B cell (primary cell): Measurements from ENCODE around the gene ZNF503. TPM values are rescaled to one million over a fixed set of nuclear protein-coding genes. Genes with fewer than 3 reads are reported as not detected.

Experiments used
- ATAC-seq: fragments of 200-7000 bp; cut with Tn5 transposase; one replicate; pipeline ENCODE4 v1.10.0; 2021; ENCODE audit warnings: low read depth, mild to moderate bottlenecking, moderate number of reproducible peaks, moderate library complexity
- CTCF ChIA-PET: fragments of 350-600 bp; sonication (Branson Sonifier 250); formaldehyde crosslinking; loops from one replicate; lab custom pipeline; 2021; ENCODE audit warnings: antibody characterized with exemption, inconsistent platforms; lab: Charles Lee
- POLR2A ChIA-PET: fragments of 350-600 bp; sonication (Branson Sonifier 250); formaldehyde crosslinking; loops from one replicate; lab custom pipeline; 2021; ENCODE audit warnings: antibody characterized with exemption; lab: Charles Lee
- DNase-seq: peaks from one replicate; pipeline ENCODE4 v3.0.0; 2013
- H2AFZ ChIP-seq: 2 replicates; pipeline ENCODE4 v1.6.1; 2012; ENCODE audit warnings: mild to moderate bottlenecking, low read depth, low read length; ENCODE audit not compliant: insufficient read depth, poor library complexity, severe bottlenecking
- H3K27ac ChIP-seq, 2 donors: 1 replicate in 1 of 2; 2 replicates in 1 of 2; pipeline ENCODE4 v1.5.1; 2012 to 2013; ENCODE audit warnings: low read length in 2 of 2, mild to moderate bottlenecking in 2 of 2, moderate library complexity in 1 of 2
- H3K27me3 ChIP-seq, 4 experiments: fragments of 200-600 bp in 1 of 4; sonication (generic) in 1 of 4; replicated peaks in 1 of 4; 1 replicate in 2 of 4; 2 replicates in 2 of 4; pipeline versions ENCODE4 v1.6.1 to v1.7.0; 2013 to 2016; ENCODE audit warnings: low read length in 3 of 4, mild to moderate bottlenecking in 2 of 4, mixed read lengths in 1 of 4, moderate library complexity in 1 of 4; ENCODE audit not compliant: insufficient read depth in 4 of 4, control insufficient read depth in 3 of 4; ENCODE audit errors: control extremely low read depth in 1 of 4
- H3K36me3 ChIP-seq, 2 experiments: replicated peaks in 1 of 2; 1 replicate in 1 of 2; 2 replicates in 1 of 2; pipeline versions ENCODE4 v1.6.1 to v1.7.1; 2013; ENCODE audit warnings: low read length in 1 of 2; ENCODE audit not compliant: insufficient read depth in 2 of 2, control insufficient read depth in 1 of 2; ENCODE audit errors: control extremely low read depth in 1 of 2, extremely low read depth in 1 of 2
- H3K4me1 ChIP-seq, 2 donors: fragments of 200-600 bp in 1 of 2; sonication (generic) in 1 of 2; 1 replicate in 1 of 2; 2 replicates in 1 of 2; pipeline versions ENCODE4 v1.5.1 to v1.6.1; 2013 to 2017; ENCODE audit warnings: low read length in 2 of 2; ENCODE audit not compliant: control insufficient read depth in 2 of 2, insufficient read depth in 2 of 2
- H3K4me2 ChIP-seq: replicated peaks from 2 replicates; pipeline ENCODE3; 2012; ENCODE audit warnings: mild to moderate bottlenecking, low read depth, low read length; ENCODE audit not compliant: poor library complexity, severe bottlenecking
- H3K4me3 ChIP-seq, 5 experiments: fragments of 200-600 bp in 1 of 5; sonication (generic) in 1 of 5; 1 replicate in 3 of 5; 2 replicates in 2 of 5; pipeline versions ENCODE4 v1.5.1 to v1.7.0; 2011 to 2016; ENCODE audit warnings: low read length in 4 of 5, mild to moderate bottlenecking in 4 of 5, low read depth in 2 of 5, control low read depth in 1 of 5, moderate library complexity in 1 of 5; ENCODE audit not compliant: insufficient read depth in 1 of 5; ENCODE audit errors: control extremely low read depth in 1 of 5, extremely low read depth in 1 of 5
- H3K79me2 ChIP-seq: fragments of 200-600 bp; sonication (generic); one replicate; pipeline ENCODE4 v1.6.0; 2016; ENCODE audit warnings: low read length; ENCODE audit not compliant: control insufficient read depth, insufficient read depth
- H3K9ac ChIP-seq: fragments of 200-600 bp; sonication (generic); 2 replicates; pipeline ENCODE4 v1.6.1; 2017; ENCODE audit warnings: mild to moderate bottlenecking, low read length, moderate library complexity
- H3K9me3 ChIP-seq, 3 donors: one replicate each; pipeline versions ENCODE4 v1.6.1 to v1.7.1; 2013; ENCODE audit warnings: low read length in 2 of 3; ENCODE audit not compliant: control insufficient read depth in 2 of 3, insufficient read depth in 1 of 3; ENCODE audit errors: control extremely low read depth in 1 of 3
- H4K20me1 ChIP-seq: 2 replicates; pipeline ENCODE4 v1.6.0; 2012; ENCODE audit warnings: mild to moderate bottlenecking, low read length; ENCODE audit not compliant: insufficient read depth, control insufficient read depth, poor library complexity, severe bottlenecking
- H3K27ac Mint-ChIP-seq: one replicate; pipeline ENCODE4 v1.8.0; 2021; ENCODE audit warnings: mixed read lengths
- H3K27me3 Mint-ChIP-seq: one replicate; pipeline ENCODE4 v1.8.0; 2021; ENCODE audit warnings: mixed read lengths
- H3K4me1 Mint-ChIP-seq: one replicate; pipeline ENCODE4 v1.8.0; 2021; ENCODE audit warnings: mixed read lengths
- H3K4me3 Mint-ChIP-seq: one replicate; pipeline ENCODE4 v1.8.0; 2021; ENCODE audit warnings: mixed read lengths
- H3K9me3 Mint-ChIP-seq: one replicate; pipeline ENCODE4 v1.8.0; 2022; ENCODE audit warnings: mixed read lengths; ENCODE audit not compliant: insufficient read depth
- EZH2 ChIP-seq: IDR thresholded peaks from 2 replicates; pipeline ENCODE4 v1.6.1; 2012; ENCODE audit warnings: borderline replicate concordance, low read depth, mild to moderate bottlenecking, moderate library complexity, low read length; ENCODE audit not compliant: insufficient read depth, poor library complexity, severe bottlenecking
- WGBS: methylation state at CpG from one replicate; pipeline ENCODE4 v1.1.5; 2013; ENCODE audit warnings: missing lambda C conversion rate; ENCODE audit not compliant: insufficient coverage; 5-methylcytosine and 5-hydroxymethylcytosine counted together
- intact Hi-C: fragments of 100-400 bp; cut with micrococcal nuclease; formaldehyde crosslinking; loops from one replicate; pipeline ENCODE4 v1.10.0; 2022
- polyA plus RNA-seq: library from polyadenylated mRNA; depleted of rRNA; stranded (reverse); fragments of >200 nt; gene quantifications from 2 replicates; pipeline ENCODE4 v1.2.3, GENCODE V29; 2012
- total RNA-seq, 2 donors: library from RNA; stranded (reverse); fragments of 120-200 nt in 1 of 2; gene quantifications; 1 replicate in 1 of 2; 2 replicates in 1 of 2; pipeline versions ENCODE4 v1.2.3 to v1.2.4, GENCODE V29; 2013 to 2022
- TF ChIP-seq, protein P1 (sequence below): fragments of 200-600 bp; IDR thresholded peaks from one replicate; pipeline ENCODE4 v1.8.0; 2022; ENCODE audit warnings: antibody characterized with exemption, mild to moderate bottlenecking

The ZNF503 gene
- total and polyA plus RNA-seq, 2 donors (not counting 1 experiment from before 2014, with no cell fraction given): 0.04 TPM; not detected in 1

DNA sequence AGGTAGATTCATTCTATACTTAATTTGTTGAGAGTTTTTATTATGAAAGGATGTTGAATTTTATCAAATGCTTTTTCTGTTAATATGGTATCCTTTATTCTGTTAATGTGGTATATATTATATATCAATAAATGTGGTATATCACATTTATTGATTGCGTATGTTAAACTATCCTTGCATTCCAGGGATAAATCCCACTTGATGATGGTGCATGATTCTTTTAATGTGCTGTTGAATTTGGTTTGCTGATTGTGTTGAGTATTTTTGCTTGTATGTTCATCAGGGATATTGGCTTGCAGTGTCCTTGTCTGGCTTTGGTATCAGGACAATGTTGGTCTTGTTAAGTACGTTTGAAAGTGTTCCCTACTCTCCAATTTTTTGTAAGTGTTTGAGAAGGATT is 41.8 kb upstream of the ZNF503 start:
- H3K27me3 Mint-ChIP-seq: peaks cover 8% of the 10 kb centered on the region
- Histone ChIP-seq H2AFZ (no peak overlapping the region), H3K4me3 (no peak overlapping the region), H3K36me3 (no peaks in the 10 kb centered on the region), H3K9me3 (peaks cover 4 to 17% (median 12%) of the 10 kb centered on the region in 3 donors), H3K79me2 (no peaks in the 10 kb centered on the region), H3K27me3 (no peaks in the 10 kb centered on the region), H4K20me1 (no peaks in the 10 kb centered on the region), H3K27ac (no peak overlapping the region), H3K9ac (no peak overlapping the region), H3K4me1 (no peaks in the 10 kb centered on the region), H3K4me2 (no peak overlapping the region)
- WGBS: 100% methylated on average over 1 of the region's 2 CpGs
- ATAC-seq: no peak
- intact Hi-C loops: no loop called here
- no peaks in the 10 kb centered on the region for H3K4me1 Mint-ChIP-seq
- DNase-seq: no peak
- H3K27ac Mint-ChIP-seq: no peak overlapping the region
- H3K4me3 Mint-ChIP-seq: no peak overlapping the region
- peaks cover 14% of the 10 kb centered on the region for H3K9me3 Mint-ChIP-seq
- POLR2A ChIA-PET: no interaction called here
- TF ChIP-seq, protein P1, sequence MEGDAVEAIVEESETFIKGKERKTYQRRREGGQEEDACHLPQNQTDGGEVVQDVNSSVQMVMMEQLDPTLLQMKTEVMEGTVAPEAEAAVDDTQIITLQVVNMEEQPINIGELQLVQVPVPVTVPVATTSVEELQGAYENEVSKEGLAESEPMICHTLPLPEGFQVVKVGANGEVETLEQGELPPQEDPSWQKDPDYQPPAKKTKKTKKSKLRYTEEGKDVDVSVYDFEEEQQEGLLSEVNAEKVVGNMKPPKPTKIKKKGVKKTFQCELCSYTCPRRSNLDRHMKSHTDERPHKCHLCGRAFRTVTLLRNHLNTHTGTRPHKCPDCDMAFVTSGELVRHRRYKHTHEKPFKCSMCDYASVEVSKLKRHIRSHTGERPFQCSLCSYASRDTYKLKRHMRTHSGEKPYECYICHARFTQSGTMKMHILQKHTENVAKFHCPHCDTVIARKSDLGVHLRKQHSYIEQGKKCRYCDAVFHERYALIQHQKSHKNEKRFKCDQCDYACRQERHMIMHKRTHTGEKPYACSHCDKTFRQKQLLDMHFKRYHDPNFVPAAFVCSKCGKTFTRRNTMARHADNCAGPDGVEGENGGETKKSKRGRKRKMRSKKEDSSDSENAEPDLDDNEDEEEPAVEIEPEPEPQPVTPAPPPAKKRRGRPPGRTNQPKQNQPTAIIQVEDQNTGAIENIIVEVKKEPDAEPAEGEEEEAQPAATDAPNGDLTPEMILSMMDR: no peak
- TF ChIP-seq EZH2: no peak
- CTCF ChIA-PET: no interaction called here

DNA sequence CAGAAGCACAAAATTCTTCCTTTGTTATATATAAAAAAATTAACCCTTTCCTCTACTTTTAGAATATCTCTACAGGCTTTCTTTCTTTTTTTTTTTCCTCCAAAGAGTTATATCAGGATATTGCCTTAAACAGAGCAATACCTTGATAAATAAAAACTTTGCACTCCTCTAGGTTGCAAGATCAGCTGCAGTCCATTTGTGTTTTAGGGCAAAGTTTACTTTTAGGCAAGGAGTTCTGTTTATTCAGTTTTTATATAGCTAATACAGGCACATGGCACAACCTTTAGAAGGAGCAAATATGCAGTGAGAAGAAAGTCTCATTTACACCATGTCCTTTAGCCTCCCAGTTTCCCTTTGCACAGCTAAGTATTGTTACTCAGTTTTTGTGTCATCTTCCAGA is 40.1 kb upstream of the ZNF503 start:
- ChIA-PET POLR2A (no interaction called here), CTCF (no interaction called here)
- Histone ChIP-seq H4K20me1 (no peaks in the 10 kb centered on the region), H3K9ac (no peak overlapping the region), H3K27me3 (no peaks in the 10 kb centered on the region), H3K36me3 (no peaks in the 10 kb centered on the region), H2AFZ (no peak overlapping the region), H3K79me2 (no peaks in the 10 kb centered on the region), H3K4me3 (no peak overlapping the region), H3K9me3 (peaks cover 4 to 15% (median 12%) of the 10 kb centered on the region in 3 donors), H3K4me1 (no peaks in the 10 kb centered on the region), H3K27ac (no peak overlapping the region), H3K4me2 (no peak overlapping the region)
- TF ChIP-seq EZH2: no peak
- TF ChIP-seq, protein P1: no peak
- intact Hi-C loops: no loop called here
- ATAC-seq (no peak), DNase-seq (no peak)
- Mint-ChIP-seq H3K4me1 (no peaks in the 10 kb centered on the region), H3K27me3 (peaks cover 15% of the 10 kb centered on the region), H3K4me3 (no peak overlapping the region), H3K9me3 (peaks cover 12% of the 10 kb centered on the region), H3K27ac (no peak overlapping the region)
